ENCODE data around the gene CLN5.

The CLN5 gene

DNA sequence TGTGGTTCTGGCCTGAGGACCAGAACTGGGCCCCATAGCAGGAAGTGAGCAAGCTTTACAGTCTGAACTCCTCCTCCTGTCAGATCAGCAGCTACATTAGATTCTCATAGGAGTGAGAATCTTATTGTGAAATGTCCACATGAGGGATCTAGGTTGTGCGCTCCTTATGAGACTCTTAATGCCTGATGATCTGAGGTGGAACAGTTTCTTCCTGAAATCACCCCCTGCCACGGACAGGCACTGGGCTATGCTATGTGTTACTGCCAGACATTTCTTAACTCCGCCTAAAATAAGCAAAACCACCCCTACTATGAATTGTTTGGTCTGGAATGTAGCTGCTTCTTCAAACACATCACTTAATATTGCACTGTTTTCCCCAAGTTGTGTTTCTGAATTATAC lies 30.5 kb downstream of the CLN5 start:
- DNase-seq, result no peak

DNA sequence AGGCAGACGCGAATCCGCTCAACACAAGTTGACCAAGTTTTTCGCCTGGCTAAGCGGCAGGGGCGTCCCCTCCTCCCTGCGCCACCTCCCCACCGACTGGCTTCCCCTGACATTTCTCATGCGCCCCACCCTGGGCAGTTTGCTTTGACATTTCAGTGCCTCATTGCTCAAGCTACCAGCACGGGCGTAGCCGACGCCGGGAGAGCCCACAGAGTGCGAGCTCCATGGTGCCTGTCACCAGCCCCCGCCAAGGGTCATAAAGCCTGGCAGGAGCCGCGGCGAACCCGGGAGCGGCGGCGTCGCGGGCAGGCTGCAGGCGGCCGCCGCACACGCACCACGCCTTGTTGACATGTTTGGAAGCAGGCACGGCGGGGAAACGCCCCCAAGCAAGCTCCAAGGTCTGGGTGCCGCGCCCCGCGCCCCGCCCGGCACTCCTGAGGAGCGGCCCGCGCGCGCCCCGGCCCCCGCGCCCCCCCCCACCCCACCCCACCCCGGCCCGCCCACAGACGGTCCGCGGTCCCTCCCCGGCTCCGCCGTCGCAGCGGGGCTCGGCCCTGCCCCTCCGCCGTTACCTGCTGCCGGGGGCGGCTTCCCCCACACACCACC lies 34.5 kb downstream of the CLN5 start:
- peak; percentile 82 for DNase-seq

DNA sequence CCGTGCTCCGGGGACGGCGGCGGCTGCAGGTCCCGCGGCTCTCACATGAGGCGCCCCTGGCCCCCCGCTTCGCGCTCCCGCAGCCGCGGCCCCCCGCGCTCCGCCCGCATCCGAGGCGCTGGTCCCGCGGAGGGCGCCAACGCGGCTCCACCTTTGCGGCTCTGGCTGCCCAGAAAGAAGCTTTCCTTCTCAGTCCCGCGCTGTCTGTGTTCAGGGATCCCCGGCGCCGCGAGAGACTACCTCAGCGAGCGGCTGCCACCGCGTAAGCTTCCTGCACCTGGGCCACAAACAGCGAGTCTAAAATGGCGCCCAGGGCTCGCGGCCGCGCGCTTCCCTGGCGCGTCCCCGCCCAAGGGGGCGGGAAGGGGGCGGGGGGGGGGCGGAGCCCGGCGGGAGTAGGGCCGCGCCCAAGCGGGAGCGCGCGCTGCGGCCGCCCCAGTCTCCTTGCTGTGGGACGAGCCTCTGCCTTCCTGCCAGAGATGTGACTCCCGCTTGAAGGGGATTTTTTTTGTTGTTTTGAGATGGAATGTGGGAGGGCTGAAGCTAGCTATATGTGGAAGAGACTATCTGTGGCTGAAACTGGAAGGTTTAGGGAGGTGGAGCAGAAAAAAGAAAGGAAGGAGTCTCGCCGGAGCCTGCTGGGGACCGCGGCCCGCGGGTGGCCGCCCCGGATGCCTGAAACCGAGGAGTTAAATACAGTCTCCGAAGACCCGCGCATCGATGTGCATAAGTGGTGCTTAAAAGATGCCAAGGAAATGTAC lies 35.2 kb downstream of the CLN5 start, which contains the start of gene FBXL3:
FBXL3 (minus strand) TSS at position 299 of the 761 bp plus-strand sequence. CDS start 5,299 bp downstream, outside the sequence.
- DNase-seq, result peak; percentile 91

DNA sequence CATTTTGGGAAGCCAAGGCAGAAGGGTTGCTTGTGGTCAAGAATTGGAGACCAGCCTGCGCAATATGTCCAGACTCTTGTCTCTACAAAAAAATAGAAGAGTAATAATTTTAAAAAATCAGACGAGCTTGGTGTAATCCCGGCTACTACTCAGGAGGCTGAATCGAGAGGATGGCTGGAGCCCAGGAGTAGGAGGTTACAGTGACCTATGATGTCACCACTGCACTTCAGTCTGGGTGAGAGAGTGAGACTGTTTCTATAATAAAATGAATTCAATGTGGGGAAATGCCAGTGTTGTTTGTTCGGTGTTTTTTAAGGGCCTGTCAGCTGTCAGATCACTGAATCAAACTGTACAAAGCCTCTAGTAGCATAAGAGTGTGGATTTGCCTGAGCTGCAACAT lies 36.3 kb downstream of the CLN5 start:
- DNase-seq, result no peak

DNA sequence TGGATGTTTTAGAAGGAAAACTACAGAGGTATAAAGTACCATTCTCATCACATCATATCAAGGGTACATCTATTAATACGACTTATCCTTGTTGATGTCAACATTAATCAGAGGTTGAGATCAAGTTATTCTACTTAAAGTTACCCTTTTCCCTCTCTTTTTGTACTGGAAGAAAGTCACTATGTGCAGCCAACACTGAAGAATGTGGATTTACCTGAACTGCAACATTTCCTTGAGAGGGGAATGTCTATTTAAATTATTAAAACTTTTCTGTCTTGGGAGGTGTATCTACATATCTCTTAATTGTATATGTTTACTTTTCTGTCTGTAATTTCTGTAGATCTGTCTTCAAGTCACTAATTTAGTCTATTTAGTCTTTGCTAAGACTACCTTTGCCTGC lies 37.6 kb downstream of the CLN5 start:
- DNase-seq, result no peak

DNA sequence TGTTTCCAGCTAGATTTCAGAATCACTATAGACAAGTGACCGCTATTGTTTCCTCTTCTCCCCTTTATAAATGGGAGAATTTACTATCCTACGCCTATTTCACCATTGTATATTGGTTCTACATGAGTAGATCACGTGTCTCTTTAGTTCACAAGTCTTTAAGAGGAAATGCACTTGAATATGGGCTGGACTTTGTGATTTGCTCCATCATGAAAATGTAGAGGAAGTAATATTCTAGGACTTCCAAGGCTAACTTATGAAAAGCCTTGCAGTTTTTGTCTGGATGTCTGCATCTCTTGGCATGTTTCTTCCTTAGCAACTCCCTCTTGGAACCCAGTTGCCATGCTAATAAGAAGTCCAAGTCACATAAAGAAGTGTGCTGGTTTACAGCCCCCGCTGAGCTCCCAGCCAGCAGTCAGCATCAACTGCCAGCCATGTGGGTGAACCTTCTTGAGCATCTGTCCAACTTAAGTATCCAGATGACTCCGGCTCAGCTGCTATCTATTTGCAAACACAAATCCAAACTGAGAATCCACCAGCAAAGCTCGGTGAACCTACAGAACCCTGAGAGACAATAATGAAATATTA lies 39.9 kb downstream of the CLN5 start:
- no peak for DNase-seq

DNA sequence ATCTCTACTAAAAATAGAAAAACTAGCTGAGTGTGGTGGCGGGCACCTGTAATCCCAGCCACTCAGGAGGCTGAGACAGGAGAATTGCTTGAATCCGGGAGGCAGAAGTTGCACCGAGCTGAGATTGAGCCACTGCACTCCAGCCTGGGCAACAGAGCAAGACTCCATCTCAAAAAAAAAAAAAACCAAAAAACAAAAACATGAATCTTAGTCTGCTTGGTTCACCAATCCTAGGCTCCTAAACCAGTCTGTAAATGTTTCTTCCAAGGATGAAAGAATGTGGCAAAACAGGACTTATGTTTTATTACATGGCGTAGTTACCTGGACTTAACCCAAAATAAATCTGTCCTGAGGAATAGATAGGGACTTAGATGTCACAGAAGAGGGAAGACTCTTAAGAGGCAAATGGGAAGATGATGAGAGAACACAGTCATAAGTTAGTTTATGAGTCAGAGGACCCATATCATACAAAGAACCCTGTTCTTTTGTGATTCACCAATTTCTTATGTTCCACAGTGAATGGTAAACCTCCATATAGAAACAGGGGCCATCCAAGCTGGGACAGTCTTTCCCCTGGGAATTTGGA lies 41.9 kb downstream of the CLN5 start:
- DNase-seq, result no peak

DNA sequence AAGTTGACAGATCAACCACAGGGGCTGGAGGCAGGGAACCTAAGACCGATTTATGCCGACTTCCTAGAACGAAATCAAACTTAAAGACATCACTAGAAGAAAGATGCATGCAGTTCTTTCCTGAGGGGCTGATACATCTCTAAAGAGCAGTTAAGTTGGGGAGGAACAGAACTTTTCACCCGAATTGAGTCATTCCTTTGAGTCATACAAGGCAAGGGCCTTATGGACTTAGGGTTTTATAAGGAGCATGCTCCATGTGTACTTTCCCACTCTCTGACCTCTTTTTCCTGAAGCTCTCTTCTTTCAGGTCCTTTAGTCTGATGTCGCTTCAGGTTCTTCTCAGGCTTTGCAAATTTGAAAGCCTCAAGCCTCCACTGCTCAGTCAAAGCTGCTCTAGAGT lies 43.0 kb downstream of the CLN5 start:
- no peak for DNase-seq

DNA sequence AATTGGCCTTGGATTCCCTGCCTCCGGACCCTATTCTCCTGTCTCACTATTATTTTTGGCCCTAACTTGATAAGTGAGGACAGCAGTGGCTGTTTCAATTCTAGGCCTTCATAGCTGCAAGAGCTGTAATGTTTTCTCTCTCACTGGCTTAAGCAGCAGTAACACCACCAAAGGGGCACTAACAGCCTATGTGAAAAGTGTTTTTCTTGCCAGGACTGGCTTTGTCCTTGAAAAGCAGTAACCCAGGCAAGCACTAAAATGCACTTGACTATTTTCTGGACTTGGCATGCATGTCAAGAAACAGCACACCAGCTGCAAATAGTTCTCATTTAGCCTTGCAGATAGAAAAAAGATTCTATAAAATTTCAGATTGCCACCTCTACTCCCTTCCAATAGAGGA lies 44.4 kb downstream of the CLN5 start:
- no peak for DNase-seq

DNA sequence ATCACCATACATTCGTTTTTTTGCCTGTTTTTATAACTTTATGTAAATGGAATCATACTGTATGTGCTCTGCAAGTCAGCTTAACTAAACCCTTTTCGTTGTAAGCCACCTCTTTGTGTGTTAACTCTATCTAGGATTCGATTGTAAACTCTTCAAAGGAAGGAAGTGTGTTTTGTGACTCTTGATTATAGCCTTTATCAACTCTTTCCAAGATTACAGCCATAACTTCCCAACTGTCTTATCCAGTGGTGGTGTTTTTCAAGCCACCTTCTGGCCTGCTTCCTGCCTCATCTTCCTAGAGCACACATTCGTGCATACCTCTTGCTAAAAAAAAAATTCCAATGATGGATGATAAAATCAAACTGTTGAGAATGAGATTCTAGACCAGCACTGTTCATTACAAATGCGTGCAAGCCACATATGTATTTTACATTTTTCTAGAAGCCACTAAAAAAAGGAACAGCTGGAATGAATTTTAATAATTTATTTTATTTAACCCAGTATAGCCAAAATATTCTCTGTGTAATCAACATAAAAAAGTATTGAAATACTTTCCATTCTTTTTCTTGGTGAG lies 47.1 kb downstream of the CLN5 start:
- DNase-seq, result no peak

DNA sequence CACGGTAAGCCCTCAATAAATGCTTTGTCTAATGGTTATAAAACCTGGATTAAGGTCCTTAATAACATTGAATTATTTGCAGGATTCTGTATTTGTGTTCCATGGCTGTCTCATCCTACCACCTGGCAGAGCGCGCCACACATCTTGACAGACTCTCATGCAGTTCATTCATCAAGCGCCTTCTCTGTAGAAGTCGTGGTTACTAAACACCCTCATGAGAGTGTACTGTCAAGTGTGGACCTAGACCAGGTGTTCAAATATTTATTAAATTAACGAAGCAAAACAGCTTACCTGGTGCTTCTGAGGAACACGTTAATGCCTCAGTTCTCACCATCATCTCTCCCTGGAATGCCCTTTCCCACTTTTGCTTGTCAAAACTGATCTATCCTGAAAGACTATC lies 48.2 kb downstream of the CLN5 start:
- no peak for DNase-seq

DNA sequence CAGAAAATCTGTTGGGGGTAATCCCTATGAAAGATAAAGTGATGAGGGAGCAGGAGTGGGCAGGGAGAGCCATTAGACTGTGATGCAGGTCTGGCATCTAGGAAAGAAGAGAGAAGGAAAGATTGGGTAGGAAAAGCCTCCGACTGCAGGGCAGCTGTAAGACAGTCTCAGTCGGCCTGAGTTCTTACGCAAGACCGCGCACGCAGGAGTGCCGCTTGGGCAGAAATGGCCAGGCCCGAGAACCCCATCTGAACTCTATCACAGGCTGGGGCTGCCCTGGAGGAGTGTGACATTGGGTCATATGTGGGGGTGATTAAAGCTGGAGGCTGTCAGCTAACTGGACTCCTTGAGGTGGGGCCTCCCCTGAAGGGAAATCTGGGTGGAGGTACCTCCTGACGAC lies 49.0 kb downstream of the CLN5 start:
- no peak for DNase-seq

DNA sequence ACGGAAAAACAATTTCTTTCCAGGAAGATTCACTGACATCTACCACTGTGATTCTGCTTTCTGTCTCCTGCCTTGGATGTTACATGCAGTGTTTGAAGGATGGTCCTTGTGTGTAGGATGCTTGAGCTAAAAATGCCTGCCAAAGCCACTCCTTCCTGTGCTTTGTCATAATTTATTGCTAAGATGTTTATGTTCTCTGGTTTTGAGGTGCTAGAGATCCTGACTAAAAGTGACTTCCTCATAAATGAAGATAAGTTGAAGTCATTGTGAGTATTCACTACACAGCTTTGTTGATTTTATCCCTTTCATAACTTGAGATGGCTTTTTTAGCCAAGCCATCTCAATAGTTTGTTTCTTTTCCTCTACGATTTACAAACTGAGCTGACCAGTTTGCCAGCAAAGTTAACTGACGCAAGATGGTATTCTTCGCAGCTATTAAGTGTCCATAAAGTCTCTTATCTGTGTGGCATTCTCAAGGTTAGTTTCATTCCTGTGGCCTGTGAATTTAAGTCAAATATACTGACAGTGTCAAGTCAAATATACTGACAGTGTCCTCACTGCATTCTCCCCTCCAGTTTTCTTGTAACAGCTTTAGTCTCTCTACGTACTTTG lies 50.8 kb downstream of the CLN5 start:
- DNase-seq, result no peak

DNA sequence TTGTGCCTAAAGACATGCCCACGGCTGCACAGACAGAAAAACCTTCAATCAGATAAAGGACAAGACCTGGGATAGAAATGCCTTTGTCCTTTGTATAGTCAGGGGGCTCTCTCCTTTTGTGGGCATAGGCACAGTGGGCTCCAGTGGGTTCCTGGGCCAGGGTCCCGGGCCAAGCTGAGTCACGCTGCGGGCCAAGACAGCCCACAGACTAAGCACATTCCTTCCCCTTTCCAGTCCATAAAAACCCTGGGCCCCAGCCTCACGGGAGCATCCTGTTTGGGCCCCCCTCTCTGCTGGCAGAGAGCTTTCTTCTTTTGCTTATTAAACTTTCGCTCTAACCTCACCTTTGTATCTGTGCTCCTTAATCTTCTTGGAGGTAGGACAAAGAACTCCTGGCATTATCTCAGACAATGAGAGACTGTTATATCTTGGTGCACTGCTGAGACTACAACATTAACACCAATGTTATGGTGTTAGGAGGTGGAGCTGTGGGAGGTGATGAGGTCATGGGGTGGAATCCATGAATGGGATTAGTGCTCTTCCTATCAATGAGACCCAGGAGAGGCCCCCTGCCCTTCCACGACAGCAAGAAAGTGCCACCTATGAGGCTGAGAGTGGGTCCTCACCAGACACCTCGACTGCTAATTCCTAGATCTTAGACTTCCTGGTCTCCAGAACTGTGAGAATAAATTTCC lies 55.9 kb downstream of the CLN5 start:
- no peak for DNase-seq

DNA sequence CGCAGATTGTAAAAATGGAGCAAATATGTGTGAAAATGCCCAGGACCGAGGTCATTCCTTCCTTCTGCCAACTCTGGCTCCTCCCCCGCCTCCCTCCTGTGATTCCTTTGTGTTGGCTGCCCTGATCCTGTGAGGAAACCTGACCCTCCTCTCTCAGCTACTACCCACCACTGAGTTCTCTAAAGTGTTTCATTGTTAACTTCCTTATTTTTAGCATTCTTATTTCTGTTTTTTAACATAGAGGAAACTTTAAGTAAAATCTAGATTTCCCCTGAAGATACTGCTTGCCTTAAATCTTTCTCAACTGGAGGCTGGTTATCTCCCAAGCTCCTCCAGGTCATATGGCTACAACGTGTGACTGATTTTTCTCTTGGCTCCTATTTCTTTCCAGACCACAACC lies 56.8 kb downstream of the CLN5 start:
- no peak for DNase-seq

DNA sequence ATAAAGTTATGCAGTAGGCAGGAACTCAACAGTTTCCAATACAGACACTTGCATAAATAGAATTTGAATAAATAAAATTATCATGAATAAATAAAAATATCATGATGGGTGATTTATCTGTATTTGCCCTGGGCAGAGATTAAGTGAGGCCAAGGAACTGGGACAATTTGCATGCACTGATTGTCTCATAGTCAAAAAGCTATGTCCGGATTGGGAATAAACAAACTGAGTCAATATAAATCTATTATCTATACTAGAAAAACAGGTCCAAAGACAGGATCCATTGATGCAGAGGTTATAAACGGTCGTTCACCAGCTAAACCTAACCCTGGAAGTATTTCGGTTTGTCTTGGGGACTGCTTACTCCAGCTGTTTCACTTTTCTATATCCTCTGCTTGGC lies 61.3 kb downstream of the CLN5 start:
- no peak for DNase-seq
